CD4-positive, alpha-beta T cell (primary cell): Measurements from ENCODE around the gene ENTPD6. TPM values are rescaled to one million over a fixed set of nuclear protein-coding genes. Genes with fewer than 3 reads are reported as not detected.

Experiments used
- ATAC-seq: fragments of 200-7000 bp; cut with Tn5 transposase; one replicate; pipeline ENCODE4 v1.10.0; 2022; ENCODE audit warnings: mild to moderate bottlenecking; ENCODE audit not compliant: poor library complexity
- CTCF ChIA-PET: fragments of 350-600 bp; sonication (Branson Sonifier 250); formaldehyde crosslinking; loops from one replicate; lab custom pipeline; 2021; ENCODE audit warnings: antibody characterized with exemption, inconsistent platforms; lab: Charles Lee
- POLR2A ChIA-PET: fragments of 350-600 bp; sonication (Branson Sonifier 250); formaldehyde crosslinking; loops from one replicate; lab custom pipeline; 2021; ENCODE audit warnings: antibody characterized with exemption, inconsistent platforms; lab: Charles Lee
- DNase-seq, 14 experiments: peaks; one replicate each; pipeline ENCODE4 v3.0.0-alpha.2; 2013 to 2020; ENCODE audit warnings: mixed read lengths in 2 of 14
- H3K27ac ChIP-seq, 2 donors: one replicate each; pipeline versions ENCODE4 v1.5.1 to v1.7.0; 2013; ENCODE audit warnings: low read length in 2 of 2, low read depth in 1 of 2, mild to moderate bottlenecking in 1 of 2
- H3K27me3 ChIP-seq, 2 experiments: 1 replicate in 1 of 2; 2 replicates in 1 of 2; pipeline versions ENCODE4 v1.6.1 to v1.7.0; 2013; ENCODE audit warnings: low read length in 2 of 2, control low read depth in 1 of 2, mild to moderate bottlenecking in 1 of 2, moderate library complexity in 1 of 2; ENCODE audit not compliant: insufficient read depth in 2 of 2, control insufficient read depth in 1 of 2
- H3K36me3 ChIP-seq: one replicate; pipeline ENCODE4 v1.6.1; 2013; ENCODE audit warnings: low read length, control low read depth; ENCODE audit not compliant: insufficient read depth
- H3K4me1 ChIP-seq: one replicate; pipeline ENCODE4 v1.6.1; 2013; ENCODE audit warnings: low read length, control low read depth; ENCODE audit not compliant: insufficient read depth
- H3K4me3 ChIP-seq: one replicate; pipeline ENCODE4 v1.5.1; 2013; ENCODE audit warnings: mild to moderate bottlenecking, low read length, moderate library complexity
- H3K9me3 ChIP-seq, 2 experiments: 1 replicate in 1 of 2; 2 replicates in 1 of 2; pipeline versions ENCODE4 v1.6.1 to v1.7.0; 2013; ENCODE audit warnings: low read length in 2 of 2, mild to moderate bottlenecking in 2 of 2, control low read depth in 1 of 2, moderate library complexity in 1 of 2; ENCODE audit not compliant: control insufficient read depth in 1 of 2, insufficient read depth in 1 of 2
- H3K27ac Mint-ChIP-seq: one replicate; pipeline ENCODE4 v1.8.0; 2020; ENCODE audit warnings: mixed read lengths
- H3K27me3 Mint-ChIP-seq: one replicate; pipeline ENCODE4 v1.8.0; 2021; ENCODE audit warnings: mixed read lengths
- H3K36me3 Mint-ChIP-seq: one replicate; pipeline ENCODE4 v1.8.0; 2021; ENCODE audit warnings: low read depth, mixed read lengths
- H3K4me1 Mint-ChIP-seq: one replicate; pipeline ENCODE4 v1.8.0; 2021; ENCODE audit warnings: low read depth, mixed read lengths
- H3K4me3 Mint-ChIP-seq: one replicate; pipeline ENCODE4 v1.8.0; 2020; ENCODE audit warnings: mild to moderate bottlenecking, mixed read lengths
- H3K9me3 Mint-ChIP-seq: one replicate; pipeline ENCODE4 v1.8.0; 2020; ENCODE audit warnings: mixed read lengths
- intact Hi-C, 2 experiments: fragments of 100-400 bp; cut with DNase I in 1 of 2; cut with micrococcal nuclease in 1 of 2; formaldehyde crosslinking; loops; one replicate each; pipeline versions ENCODE4 v1.15.1 to v1.9.0; 2023 to 2025; cut with DNase I, micrococcal nuclease
- total RNA-seq, 174 experiments: library from RNA in 2 of 174; stranded (reverse) in 2 of 174; gene quantifications; one replicate each; pipeline ENCODE4 v1.2.3 and lab custom pipeline; 2021 to 2026
- TF ChIP-seq, protein P1 (sequence below): fragments of 200-600 bp; IDR thresholded peaks from one replicate; pipeline ENCODE4 v1.8.0; 2022; ENCODE audit warnings: antibody characterized with exemption, mild to moderate bottlenecking

The ENTPD6 gene
- total RNA-seq, 2 experiments from 2014 or later = 78.5 to 85.1 TPM

DNA sequence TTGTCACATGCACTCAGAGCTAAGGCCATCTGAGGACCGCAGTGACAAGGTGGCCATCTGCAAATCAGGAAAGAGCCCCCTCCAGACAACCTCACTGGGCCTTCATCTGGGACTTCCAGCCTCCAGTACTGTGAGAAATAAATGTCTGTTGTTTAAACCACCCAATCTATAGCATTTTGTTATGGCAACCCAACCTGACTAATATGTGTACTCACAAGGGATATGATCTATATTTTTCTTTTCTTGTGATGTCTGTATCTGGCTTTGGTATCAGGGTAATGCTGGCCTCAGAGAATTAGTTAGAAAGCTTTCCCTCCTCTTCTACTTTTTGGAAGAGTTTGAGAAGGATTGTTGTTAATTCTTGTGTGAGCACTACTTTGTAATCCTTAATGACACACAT lies 37.5 kb upstream of the ENTPD6 start:
- TF ChIP-seq, protein P1, sequence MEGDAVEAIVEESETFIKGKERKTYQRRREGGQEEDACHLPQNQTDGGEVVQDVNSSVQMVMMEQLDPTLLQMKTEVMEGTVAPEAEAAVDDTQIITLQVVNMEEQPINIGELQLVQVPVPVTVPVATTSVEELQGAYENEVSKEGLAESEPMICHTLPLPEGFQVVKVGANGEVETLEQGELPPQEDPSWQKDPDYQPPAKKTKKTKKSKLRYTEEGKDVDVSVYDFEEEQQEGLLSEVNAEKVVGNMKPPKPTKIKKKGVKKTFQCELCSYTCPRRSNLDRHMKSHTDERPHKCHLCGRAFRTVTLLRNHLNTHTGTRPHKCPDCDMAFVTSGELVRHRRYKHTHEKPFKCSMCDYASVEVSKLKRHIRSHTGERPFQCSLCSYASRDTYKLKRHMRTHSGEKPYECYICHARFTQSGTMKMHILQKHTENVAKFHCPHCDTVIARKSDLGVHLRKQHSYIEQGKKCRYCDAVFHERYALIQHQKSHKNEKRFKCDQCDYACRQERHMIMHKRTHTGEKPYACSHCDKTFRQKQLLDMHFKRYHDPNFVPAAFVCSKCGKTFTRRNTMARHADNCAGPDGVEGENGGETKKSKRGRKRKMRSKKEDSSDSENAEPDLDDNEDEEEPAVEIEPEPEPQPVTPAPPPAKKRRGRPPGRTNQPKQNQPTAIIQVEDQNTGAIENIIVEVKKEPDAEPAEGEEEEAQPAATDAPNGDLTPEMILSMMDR = no peak
- Mint-ChIP-seq H3K36me3 (no peaks in the 10 kb centered on the region), H3K4me1 (no peaks in the 10 kb centered on the region), H3K27me3 (peaks cover 5% of the 10 kb centered on the region), H3K27ac (no peak overlapping the region), H3K4me3 (no peak overlapping the region), H3K9me3 (no peaks in the 10 kb centered on the region)
- peaks cover 0 to under 1% of the 10 kb centered on the region in 2 experiments for H3K9me3 ChIP-seq
- ChIA-PET POLR2A (no interaction called here), CTCF (no interaction called here)
- H3K27me3 ChIP-seq = no peaks in the 10 kb centered on the region
- H3K27ac ChIP-seq = no peak overlapping the region
- no peak overlapping the region for H3K4me3 ChIP-seq
- intact Hi-C loops = no loop called here
- no peaks in the 10 kb centered on the region for H3K4me1 ChIP-seq
- ATAC-seq = no peak
- no peak for DNase-seq
- H3K36me3 ChIP-seq = no peaks in the 10 kb centered on the region

DNA sequence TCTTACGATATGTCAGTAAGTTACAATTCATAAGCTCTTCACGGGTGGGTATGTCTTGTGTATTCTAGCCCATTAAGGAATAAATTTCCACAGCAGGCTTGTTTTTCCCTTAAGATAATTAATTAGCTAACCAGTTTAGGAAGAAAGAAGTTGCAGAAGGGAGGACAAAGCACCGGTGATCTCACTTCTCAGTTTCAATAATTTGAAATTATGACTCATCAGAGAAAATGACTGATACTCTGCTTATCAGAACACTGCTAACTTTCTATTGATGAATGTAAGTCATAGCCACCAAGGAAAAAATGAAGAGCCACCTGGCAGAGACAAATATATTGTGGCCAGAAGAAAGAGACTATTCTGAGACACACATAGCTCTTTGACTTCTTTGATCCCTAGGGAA lies 35.0 kb upstream of the ENTPD6 start:
- intact Hi-C loops = no loop called here
- TF ChIP-seq, protein P1 = no peak
- Histone ChIP-seq H3K4me1 (no peaks in the 10 kb centered on the region), H3K27me3 (peaks cover 0 to 7% of the 10 kb centered on the region in 2 experiments), H3K9me3 (peaks cover under 1 to 14% of the 10 kb centered on the region in 2 experiments), H3K27ac (no peak overlapping the region), H3K4me3 (no peak overlapping the region), H3K36me3 (no peaks in the 10 kb centered on the region)
- Mint-ChIP-seq H3K9me3 (no peaks in the 10 kb centered on the region), H3K27me3 (peaks cover 12% of the 10 kb centered on the region), H3K4me3 (no peak overlapping the region), H3K27ac (no peak overlapping the region), H3K36me3 (no peaks in the 10 kb centered on the region), H3K4me1 (no peaks in the 10 kb centered on the region)
- ChIA-PET CTCF (no interaction called here), POLR2A (no interaction called here)
- no peak for ATAC-seq
- DNase-seq = no peak

DNA sequence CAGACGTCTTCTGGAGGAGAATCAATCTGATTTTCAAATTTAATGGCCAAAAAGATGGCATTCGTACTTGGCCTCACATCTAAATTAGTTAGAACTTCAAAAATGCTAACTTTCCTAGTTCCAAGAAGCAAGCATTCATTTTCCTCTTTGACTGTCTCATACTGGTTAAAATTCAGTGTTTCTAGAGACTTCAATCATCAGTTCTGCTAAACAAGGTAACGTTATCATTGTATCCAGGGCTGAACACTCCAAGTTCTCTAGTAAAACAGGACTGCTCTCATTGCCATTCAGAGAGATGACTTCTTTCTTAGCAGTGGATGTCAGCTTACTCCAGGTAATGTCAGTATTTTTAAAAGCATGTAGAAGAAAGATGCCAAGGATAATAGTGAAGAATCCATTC lies 34.6 kb upstream of the ENTPD6 start:
- intact Hi-C loops = no loop called here
- H3K9me3 ChIP-seq = peaks cover 5 to 14% of the 10 kb centered on the region in 2 experiments
- Mint-ChIP-seq H3K27ac (no peak overlapping the region), H3K4me3 (no peak overlapping the region), H3K36me3 (no peaks in the 10 kb centered on the region), H3K4me1 (no peaks in the 10 kb centered on the region), H3K9me3 (no peaks in the 10 kb centered on the region), H3K27me3 (peaks cover 12% of the 10 kb centered on the region)
- H3K27me3 ChIP-seq = peaks cover 4 to 7% of the 10 kb centered on the region in 2 experiments
- no peaks in the 10 kb centered on the region for H3K36me3 ChIP-seq
- CTCF ChIA-PET = no interaction called here
- no peak overlapping the region for H3K4me3 ChIP-seq
- DNase-seq = no peak
- TF ChIP-seq, protein P1 = no peak
- POLR2A ChIA-PET = no interaction called here
- no peak for ATAC-seq
- H3K4me1 ChIP-seq = no peaks in the 10 kb centered on the region
- no peak overlapping the region for H3K27ac ChIP-seq
